ENCODE data around the gene LCE1E.

- TF ChIP-seq EZH2 (IDR thresholded peaks at IDR 0.05; ENCODE audit: insufficient read depth, low read length): no peak
- no peak for TF ChIP-seq CTCF (IDR thresholded peaks at IDR 0.05; ENCODE audit: insufficient read depth, low read depth, low read length)
Measured at GRCh38 chr1:152824964-152825363, 38.9 kb downstream of the LCE1E start.
